Right hindlimb (tissue), 1 donor: ENCODE measurements around the gene SIGLEC7.
"Not testable (repeated sequence)": the region's sequence is repeated elsewhere in the genome, so short reads cannot be mapped to it uniquely, and the experiment has no call there.

ENCODE experiments used
- DNase-seq: peaks from one replicate; pipeline ENCODE4 v3.0.0-alpha.2; 2018

SIGLEC7 gene

DNA sequence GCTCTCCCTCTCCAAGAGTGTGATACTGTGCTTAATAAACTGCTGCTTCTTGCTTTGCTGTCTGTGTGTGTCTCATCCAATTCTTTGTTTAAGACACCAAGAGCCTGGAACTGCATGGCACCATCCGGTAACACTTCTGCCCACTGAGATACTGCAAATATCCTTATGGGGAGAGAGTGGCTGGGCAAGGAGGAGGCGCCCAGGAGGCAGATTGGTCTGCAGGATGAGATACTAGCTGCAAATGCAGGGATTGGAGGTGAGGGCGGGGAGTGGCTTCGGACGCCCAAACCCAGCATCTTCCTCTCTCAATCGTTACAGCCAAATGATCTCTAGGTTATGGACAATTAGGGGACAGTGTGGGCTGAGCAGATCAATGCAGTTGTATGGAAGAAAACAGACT lies 1.7 kb upstream of the SIGLEC7 start:
- DNase-seq: no peak

DNA sequence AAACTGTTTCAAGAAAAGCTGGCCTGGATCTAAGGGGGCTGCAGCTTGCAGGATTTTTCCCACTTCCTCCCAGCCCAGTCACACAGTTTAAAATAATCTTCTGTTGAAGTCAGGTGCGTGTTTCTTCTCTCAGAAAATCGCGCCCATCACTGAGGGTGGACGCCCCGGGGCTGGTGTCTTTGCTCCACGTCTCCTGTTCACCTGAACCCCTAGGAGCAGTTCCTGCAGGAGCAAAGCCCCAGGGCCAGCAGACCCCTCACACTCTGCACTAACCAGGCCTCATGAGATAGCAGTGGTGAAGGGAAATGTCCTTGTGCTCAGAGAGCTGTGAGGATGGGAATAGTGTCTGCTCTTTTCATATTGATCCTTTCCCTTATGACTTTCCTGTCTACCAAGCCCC lies 920 bp upstream of the SIGLEC7 start:
- DNase-seq: no peak

- not testable (repeated sequence) for DNase-seq
Measured at GRCh38 chr19:51142809-51143475, 841 bp downstream of the SIGLEC7 start.

DNA sequence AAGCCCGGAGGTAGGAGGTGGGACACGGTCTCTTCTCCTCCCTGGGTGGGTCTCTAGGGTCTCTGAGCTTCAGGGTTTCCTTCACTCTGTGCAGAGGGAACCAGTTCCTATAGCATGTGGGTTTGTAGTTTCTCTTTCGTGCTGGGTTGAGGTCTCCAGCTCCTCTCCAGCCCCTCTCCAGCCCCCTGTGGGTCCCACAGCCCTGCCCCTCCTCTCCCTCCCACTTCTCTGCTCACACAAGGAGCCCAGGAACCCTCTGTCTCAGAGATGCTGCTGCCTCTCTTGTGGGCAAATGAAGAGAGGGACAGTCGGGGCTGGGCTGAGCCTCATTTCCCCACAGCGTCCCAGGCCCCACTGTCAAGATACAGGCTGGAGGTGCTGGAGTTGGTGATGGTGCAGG lies 1.4 kb downstream of the SIGLEC7 start:
- DNase-seq: no peak

- no peak for DNase-seq
Measured at GRCh38 chr19:51144482-51145045, 2.5 kb downstream of the SIGLEC7 start.

- DNase-seq: no peak
Measured at GRCh38 chr19:51145916-51146493, 3.9 kb downstream of the SIGLEC7 start.

GRCh38 chr19:51146751-51147150 lies 4.7 kb downstream of the SIGLEC7 start:
- no peak for DNase-seq

GRCh38 chr19:51147663-51148062 lies 5.6 kb downstream of the SIGLEC7 start:
- DNase-seq: no peak

DNA sequence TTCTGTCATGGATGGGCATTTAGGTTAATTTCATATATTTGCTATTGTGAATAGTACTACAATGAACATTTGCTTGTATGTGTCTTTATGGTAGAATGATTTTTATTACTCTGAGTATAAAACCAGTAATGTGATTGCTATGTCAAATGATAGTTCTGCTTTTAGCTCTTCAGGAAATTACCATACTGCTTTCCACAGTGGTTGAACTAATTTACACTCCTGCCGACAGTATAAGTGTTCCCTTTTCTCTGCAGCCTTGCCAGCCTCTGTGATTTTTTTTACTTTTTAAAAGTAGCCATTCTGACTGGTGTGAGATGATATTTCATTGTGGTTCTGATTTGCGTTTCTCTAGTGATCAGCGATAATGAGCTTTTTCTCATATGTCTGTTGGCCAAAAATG lies 6.5 kb downstream of the SIGLEC7 start:
- no peak for DNase-seq

DNA sequence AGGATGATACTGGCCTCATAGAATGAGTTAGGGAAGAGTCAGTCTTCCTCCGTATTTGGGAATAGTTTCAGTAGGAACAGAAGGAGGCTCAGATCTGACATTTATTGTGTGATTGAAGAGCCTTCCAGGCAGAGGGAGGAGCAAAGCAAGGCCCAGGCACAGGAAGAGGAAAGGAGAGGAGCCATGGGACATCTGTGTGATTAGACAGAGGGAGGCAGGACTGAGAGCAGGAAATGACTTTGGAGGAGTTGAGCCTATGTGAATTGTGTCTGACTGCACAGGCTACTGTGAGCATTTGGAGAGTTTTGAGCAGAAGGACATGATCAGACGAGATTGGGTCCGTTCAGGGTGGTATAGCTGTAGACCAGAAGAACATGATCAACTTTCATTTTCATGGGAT lies 8.5 kb downstream of the SIGLEC7 start:
- DNase-seq: no peak

- DNase-seq: no peak
Measured at GRCh38 chr19:51156710-51157109, 14.6 kb downstream of the SIGLEC7 start.

GRCh38 chr19:51157265-51157664 lies 15.2 kb downstream of the SIGLEC7 start:
- no peak for DNase-seq

GRCh38 chr19:51158474-51159129 lies 16.5 kb downstream of the SIGLEC7 start:
- no peak for DNase-seq

- no peak for DNase-seq
Measured at GRCh38 chr19:51159656-51160055, 17.6 kb downstream of the SIGLEC7 start.

DNA sequence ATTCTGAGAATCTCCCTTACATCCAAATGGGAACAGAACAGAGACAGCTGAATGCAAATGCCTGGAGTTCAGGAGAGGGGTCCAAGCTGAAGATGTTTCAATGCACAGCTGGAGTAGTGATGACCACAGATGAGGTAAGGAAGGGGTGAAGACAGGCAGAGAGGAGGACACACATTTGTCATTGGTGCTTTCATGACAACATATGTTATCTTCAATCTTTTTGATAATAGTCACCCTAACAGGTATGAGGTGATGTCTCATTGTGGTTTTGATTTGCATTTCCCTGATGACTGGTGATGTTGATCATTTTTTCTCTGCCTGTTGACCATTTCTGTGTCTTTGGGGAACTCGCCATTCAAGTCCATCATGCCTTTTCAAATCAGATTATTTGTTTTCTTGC lies 19.2 kb downstream of the SIGLEC7 start:
- no peak for DNase-seq

DNA sequence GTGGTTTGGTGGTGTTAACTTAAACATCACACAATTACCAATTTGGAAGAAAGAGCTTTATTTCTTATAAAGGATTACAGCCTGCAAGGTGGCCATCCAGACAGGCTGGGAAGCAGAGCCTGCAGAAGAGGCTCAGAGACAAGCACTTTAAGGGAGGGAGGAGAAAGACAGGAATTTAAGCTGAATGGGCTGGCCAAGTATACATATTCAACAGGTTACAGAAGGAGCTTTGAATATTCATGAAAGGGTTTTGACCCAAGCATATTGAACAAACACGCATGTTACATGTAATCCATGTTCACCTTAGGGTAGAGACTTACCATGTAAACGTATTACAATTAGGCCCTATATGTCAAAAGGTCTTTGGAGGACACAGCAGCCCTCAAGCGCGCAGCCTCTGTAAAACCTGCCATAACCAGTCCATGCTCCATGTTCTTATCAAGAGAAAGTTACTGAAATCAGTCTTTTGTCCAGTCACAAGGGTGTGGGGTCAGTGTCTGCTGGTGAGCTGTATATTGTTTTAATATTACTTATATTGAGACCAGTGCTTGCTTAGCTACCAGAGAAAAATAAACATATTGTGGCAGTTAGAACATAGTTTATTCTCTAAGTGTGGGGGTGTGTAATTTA lies 19.9 kb downstream of the SIGLEC7 start:
- no peak for DNase-seq

- no peak for DNase-seq
Measured at GRCh38 chr19:51163257-51163656, 21.2 kb downstream of the SIGLEC7 start.

DNA sequence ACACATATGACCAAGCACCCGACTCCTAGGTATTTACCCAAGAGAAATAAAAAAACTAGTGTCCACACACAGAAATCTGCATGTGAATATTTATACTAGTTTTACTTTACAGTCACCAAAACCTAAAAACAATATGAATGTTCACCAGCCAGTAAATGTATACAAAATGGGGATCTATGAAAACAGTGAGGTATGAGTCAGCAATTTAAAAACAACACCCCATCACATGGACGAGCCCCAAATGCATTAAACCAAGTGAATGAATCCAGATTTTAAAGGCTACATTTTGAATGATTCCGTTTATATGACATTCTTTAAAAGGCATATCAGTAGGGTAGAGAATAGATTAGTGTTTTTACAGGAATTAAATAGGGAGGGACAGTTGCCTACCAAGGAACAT lies 22.1 kb downstream of the SIGLEC7 start:
- no peak for DNase-seq

- DNase-seq: no peak
Measured at GRCh38 chr19:51166846-51167490, 24.9 kb downstream of the SIGLEC7 start.

DNA sequence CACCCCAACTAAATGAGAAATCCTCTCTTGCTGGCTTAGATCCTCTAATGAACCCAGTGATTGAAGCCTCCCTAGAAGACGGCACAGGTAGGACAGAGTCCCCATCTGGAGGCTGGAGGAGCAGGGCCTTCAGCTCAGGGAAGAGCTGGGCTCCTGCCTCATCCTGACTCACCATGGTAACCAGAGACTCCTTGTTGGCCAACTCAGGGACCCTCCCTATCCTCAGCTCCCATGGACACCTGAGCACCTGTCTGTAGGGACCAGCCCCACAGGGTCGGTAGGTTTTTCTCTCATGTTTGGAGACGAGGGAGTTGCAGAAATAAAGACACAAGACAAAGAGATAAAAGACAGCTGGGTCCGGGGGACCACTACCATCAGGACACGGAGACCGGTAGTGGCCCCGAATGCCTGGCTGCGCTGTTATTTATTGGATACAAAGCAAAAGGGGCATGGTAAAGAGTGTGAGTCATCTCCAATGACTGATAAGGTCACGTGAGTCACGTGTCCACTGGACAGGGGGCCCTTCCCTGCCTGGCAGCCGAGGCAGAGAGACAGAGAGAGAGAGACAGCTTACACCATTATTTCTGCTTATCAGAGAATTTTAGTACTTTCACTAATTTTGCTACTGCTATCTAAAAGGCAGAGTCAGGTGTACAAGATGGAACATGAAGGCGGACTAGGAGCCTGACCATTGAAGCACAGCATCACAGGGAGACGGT lies 26.6 kb downstream of the SIGLEC7 start:
- DNase-seq: no peak

- DNase-seq: peak; percentile 63
Measured at GRCh38 chr19:51169283-51169918, 27.3 kb downstream of the SIGLEC7 start.

- no peak for DNase-seq
Measured at GRCh38 chr19:51172223-51172622, 30.1 kb downstream of the SIGLEC7 start.
